OCI-LY1 (cell line): ENCODE results near the gene CEP164.
A peak's percentile ranks its signal among the peaks of the same experiment; 100 is the strongest.

Source experiments
- H2AFZ ChIP-seq: fragments of 200-600 bp; sonication (generic), shearing (Covaris generic); 2 replicates; pipeline ENCODE4 v1.6.0; 2014; ENCODE audit warnings: antibody characterized with exemption, mild to moderate bottlenecking, low read length
- H3F3A ChIP-seq: fragments of 200-600 bp; sonication (generic), shearing (Covaris generic); 2 replicates; pipeline ENCODE4 v1.6.0; 2014; ENCODE audit warnings: mild to moderate bottlenecking, antibody characterized with exemption, low read length, moderate library complexity; ENCODE audit not compliant: insufficient read depth
- H3K27ac ChIP-seq: fragments of 200-600 bp; sonication (generic); 2 replicates; pipeline ENCODE4 v1.5.1; 2014; ENCODE audit warnings: low read length, mixed run types, mild to moderate bottlenecking, low read depth; ENCODE audit not compliant: poor library complexity, severe bottlenecking
- H3K27me3 ChIP-seq: fragments of 200-600 bp; sonication (generic); 2 replicates; pipeline ENCODE4 v1.6.0; 2014; ENCODE audit warnings: antibody characterized with exemption, mild to moderate bottlenecking, low read length, moderate library complexity; ENCODE audit not compliant: insufficient read depth
- H3K36me3 ChIP-seq: fragments of 200-600 bp; sonication (generic); 2 replicates; pipeline ENCODE4 v1.6.1; 2014; ENCODE audit warnings: mild to moderate bottlenecking, antibody characterized with exemption, low read length, moderate library complexity, mixed read lengths; ENCODE audit not compliant: insufficient read depth
- H3K4me1 ChIP-seq: fragments of 200-600 bp; sonication (generic); 2 replicates; pipeline ENCODE4 v1.5.1; 2014; ENCODE audit warnings: mild to moderate bottlenecking, low read length, moderate library complexity; ENCODE audit not compliant: insufficient read depth, severe bottlenecking
- H3K4me2 ChIP-seq: fragments of 200-600 bp; sonication (generic), shearing (Covaris generic); 2 replicates; pipeline ENCODE4 v1.6.1; 2014; ENCODE audit warnings: low read length
- H3K4me3 ChIP-seq: fragments of 200-600 bp; sonication (generic); 2 replicates; pipeline ENCODE4 v1.5.1; 2014; ENCODE audit warnings: low read length, low read depth, mild to moderate bottlenecking, mixed read lengths; ENCODE audit not compliant: poor library complexity, severe bottlenecking
- H3K79me2 ChIP-seq: fragments of 200-600 bp; shearing (Covaris generic); 2 replicates; pipeline ENCODE4 v1.6.1; 2016; ENCODE audit warnings: mixed run types, low read length, mixed read lengths; ENCODE audit not compliant: insufficient read depth
- H3K9ac ChIP-seq: fragments of 200-600 bp; sonication (generic), shearing (Covaris generic); 2 replicates; pipeline ENCODE4 v1.6.1; 2014; ENCODE audit warnings: mild to moderate bottlenecking, low read length, mixed read lengths
- H3K9me2 ChIP-seq: fragments of 200-600 bp; sonication (generic), shearing (Covaris generic); 2 replicates; pipeline ENCODE4 v1.6.1; 2014; ENCODE audit warnings: low read depth, mild to moderate bottlenecking, low read length, mixed read lengths
- H3K9me3 ChIP-seq: fragments of 200-600 bp; shearing (Covaris generic); 2 replicates; pipeline ENCODE4 v1.6.1; 2014; ENCODE audit warnings: low read length, mixed read lengths
- H4K20me1 ChIP-seq: fragments of 200-600 bp; sonication (generic), shearing (Covaris generic); 2 replicates; pipeline ENCODE4 v1.6.0; 2016; ENCODE audit warnings: mild to moderate bottlenecking, low read length; ENCODE audit not compliant: insufficient read depth
- EZH2 ChIP-seq: fragments of 200-600 bp; sonication (generic), shearing (Covaris generic); IDR thresholded peaks from 2 replicates; pipeline ENCODE4 v1.8.0; 2017; ENCODE audit warnings: borderline replicate concordance, mixed run types, mild to moderate bottlenecking, antibody characterized with exemption, low read length, moderate library complexity, mixed read lengths
- TF ChIP-seq, protein P1 (sequence below): fragments of 200-600 bp; sonication (generic), shearing (Covaris generic); IDR thresholded peaks from 2 replicates; pipeline ENCODE4 v1.5.1; 2017; ENCODE audit warnings: mild to moderate bottlenecking, antibody characterized with exemption, low read length, moderate library complexity, mixed read lengths

Gene CEP164

DNA sequence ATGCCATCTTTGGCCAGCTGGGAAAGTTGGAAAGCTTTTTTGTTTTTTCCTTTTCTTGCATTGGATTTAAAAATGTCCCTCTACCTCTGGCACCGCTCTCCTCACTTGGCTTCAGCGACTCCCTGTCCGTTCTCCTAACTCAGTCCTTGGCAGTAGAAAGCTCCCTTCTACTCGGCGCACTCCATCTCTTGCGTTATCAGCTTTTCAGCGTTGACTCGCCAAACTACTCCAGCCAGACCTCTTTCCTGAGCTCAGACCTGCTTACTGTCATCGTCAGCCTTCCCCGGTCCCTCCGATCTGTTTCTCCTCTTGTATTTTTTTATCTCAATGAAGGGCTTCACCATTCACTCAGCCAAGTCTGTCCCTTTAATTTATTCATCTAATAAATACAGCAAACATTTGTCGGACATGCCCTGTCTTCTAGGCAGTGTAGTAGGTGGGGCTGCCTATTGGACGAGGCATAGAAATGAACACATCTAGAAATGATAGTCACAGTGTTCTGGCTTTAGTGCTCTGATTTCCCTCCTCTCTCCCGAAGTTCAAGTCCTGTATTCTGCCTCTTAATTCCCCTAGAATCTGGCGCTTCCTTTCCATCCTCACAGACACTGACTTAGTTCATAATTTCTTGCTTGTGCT is 839 bp downstream of the CEP164 start:
- Histone ChIP-seq H3K4me1 (peaks cover 14% of the 10 kb centered on the region), H3K27ac (no peak overlapping the region), H3K9ac (peak overlapping the region; percentile 72), H2AFZ (no peak overlapping the region), H3K9me3 (no peaks in the 10 kb centered on the region), H3F3A (no peaks in the 10 kb centered on the region), H4K20me1 (no peaks in the 10 kb centered on the region), H3K27me3 (no peaks in the 10 kb centered on the region), H3K79me2 (no peaks in the 10 kb centered on the region), H3K9me2 (no peaks in the 10 kb centered on the region), H3K4me3 (peak overlapping the region; percentile 72), H3K36me3 (no peaks in the 10 kb centered on the region), H3K4me2 (peak overlapping the region; percentile 86)
- TF ChIP-seq, protein P1, sequence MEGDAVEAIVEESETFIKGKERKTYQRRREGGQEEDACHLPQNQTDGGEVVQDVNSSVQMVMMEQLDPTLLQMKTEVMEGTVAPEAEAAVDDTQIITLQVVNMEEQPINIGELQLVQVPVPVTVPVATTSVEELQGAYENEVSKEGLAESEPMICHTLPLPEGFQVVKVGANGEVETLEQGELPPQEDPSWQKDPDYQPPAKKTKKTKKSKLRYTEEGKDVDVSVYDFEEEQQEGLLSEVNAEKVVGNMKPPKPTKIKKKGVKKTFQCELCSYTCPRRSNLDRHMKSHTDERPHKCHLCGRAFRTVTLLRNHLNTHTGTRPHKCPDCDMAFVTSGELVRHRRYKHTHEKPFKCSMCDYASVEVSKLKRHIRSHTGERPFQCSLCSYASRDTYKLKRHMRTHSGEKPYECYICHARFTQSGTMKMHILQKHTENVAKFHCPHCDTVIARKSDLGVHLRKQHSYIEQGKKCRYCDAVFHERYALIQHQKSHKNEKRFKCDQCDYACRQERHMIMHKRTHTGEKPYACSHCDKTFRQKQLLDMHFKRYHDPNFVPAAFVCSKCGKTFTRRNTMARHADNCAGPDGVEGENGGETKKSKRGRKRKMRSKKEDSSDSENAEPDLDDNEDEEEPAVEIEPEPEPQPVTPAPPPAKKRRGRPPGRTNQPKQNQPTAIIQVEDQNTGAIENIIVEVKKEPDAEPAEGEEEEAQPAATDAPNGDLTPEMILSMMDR: no peak
- no peak for TF ChIP-seq EZH2

DNA sequence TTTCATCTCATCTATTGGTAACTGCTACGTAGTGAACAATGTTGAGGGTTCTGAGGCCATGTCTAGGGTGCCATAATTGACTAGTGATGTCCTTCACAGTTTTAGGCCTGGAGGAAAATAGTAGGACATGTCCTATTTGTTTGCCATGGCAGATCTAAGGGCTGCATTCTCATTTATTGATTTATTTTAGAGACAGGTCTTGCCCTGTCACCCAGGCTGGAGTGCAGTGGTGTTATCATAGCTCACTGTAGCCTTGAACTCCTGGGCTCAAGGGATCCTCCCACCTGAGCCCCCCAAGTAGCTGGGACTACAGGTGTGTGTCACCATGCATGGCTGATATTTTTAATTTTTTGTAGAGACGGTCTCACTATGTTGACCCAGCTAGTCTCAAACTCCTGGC is 5.2 kb downstream of the CEP164 start:
- H3K36me3 ChIP-seq: no peaks in the 10 kb centered on the region
- no peaks in the 10 kb centered on the region for H3K9me2 ChIP-seq
- no peaks in the 10 kb centered on the region for H3K79me2 ChIP-seq
- no peak overlapping the region for H2AFZ ChIP-seq
- no peaks in the 10 kb centered on the region for H3K9me3 ChIP-seq
- no peaks in the 10 kb centered on the region for H3F3A ChIP-seq
- no peak overlapping the region for H3K4me2 ChIP-seq
- no peaks in the 10 kb centered on the region for H4K20me1 ChIP-seq
- H3K27ac ChIP-seq: no peak overlapping the region
- no peak overlapping the region for H3K9ac ChIP-seq
- no peak for TF ChIP-seq EZH2
- TF ChIP-seq, protein P1: no peak
- H3K4me3 ChIP-seq: no peak overlapping the region
- no peaks in the 10 kb centered on the region for H3K27me3 ChIP-seq
- H3K4me1 ChIP-seq: peaks cover 14% of the 10 kb centered on the region

DNA sequence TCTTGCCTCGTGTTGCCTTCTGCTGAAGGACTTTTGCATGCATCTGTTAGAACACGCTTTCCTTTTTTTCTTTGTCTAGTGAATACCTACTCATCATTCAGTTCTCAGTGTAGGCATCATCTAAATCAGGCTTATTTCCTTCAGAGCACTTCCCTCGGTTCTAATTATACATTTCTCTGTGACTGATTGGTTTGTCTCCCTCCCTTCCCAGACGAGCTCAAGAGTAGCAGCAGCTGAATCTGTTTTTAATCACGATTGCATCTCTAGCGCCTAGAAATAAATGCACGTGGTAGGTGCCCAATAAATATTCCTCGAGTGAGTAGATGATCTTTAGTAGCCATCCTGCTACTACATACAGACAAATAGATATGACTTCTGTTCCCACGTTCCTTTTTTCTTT is 6.3 kb downstream of the CEP164 start:
- Histone ChIP-seq H3K4me2 (no peak overlapping the region), H3K9me3 (no peaks in the 10 kb centered on the region), H3K79me2 (no peaks in the 10 kb centered on the region), H3K27me3 (no peaks in the 10 kb centered on the region), H3K4me3 (no peak overlapping the region), H2AFZ (no peak overlapping the region), H3K9ac (no peak overlapping the region), H3K27ac (no peak overlapping the region), H3K4me1 (peaks cover 6% of the 10 kb centered on the region), H3F3A (no peaks in the 10 kb centered on the region), H3K36me3 (no peaks in the 10 kb centered on the region), H4K20me1 (no peaks in the 10 kb centered on the region), H3K9me2 (no peaks in the 10 kb centered on the region)
- no peak for TF ChIP-seq EZH2
- TF ChIP-seq, protein P1: no peak
